Measurements from ENCODE around the gene SIGLEC10. TPM values are rescaled to one million over a fixed set of nuclear protein-coding genes. Genes with fewer than 3 reads are reported as not detected.

SIGLEC10 gene
- total and polyA plus RNA-seq, 2 donors from 2014 or later = 0.34 to 33.8 TPM

DNA sequence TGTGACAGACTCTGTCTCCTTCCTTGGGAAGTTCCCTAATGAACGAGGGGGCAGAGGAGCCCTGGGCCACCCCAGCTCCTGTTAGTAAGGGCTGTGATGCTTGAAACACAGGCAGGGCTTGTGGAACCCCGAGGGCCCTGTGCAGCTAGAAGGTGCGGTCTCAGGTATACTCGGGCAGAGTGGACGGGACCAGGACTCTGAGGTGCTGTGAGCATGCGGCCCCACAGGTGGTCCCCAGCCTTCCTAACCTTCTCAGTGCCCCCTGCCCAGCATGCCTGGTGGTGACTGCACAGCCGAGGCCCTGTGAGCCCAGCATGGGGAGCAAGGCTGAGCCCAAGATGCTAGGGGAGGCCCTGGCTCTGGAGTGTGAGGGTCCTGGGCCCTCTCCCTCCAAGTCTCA, 44.8 kb upstream of the SIGLEC10 start:
- H3K27me3 ChIP-seq (ENCODE audit: control insufficient read depth, insufficient read depth, low read length) = peaks cover 2% of the 10 kb centered on the region
- DNase-seq (no peak), FAIRE-seq (no peak)
- H3K4me1 ChIP-seq (ENCODE audit: control insufficient read depth in 2 of 3, insufficient read depth in 2 of 3, low read depth in 1 of 3, low read length in 3 of 3) = no peaks in the 10 kb centered on the region
- H3K9me3 ChIP-seq (ENCODE audit: control insufficient read depth in 2 of 3, insufficient read depth in 1 of 3, low read length in 3 of 3) = no peaks in the 10 kb centered on the region
- no peaks in the 10 kb centered on the region for H3K36me3 ChIP-seq (ENCODE audit: control insufficient read depth in 2 of 3, insufficient read depth in 3 of 3, low read length in 3 of 3)
- TF ChIP-seq, protein P1, sequence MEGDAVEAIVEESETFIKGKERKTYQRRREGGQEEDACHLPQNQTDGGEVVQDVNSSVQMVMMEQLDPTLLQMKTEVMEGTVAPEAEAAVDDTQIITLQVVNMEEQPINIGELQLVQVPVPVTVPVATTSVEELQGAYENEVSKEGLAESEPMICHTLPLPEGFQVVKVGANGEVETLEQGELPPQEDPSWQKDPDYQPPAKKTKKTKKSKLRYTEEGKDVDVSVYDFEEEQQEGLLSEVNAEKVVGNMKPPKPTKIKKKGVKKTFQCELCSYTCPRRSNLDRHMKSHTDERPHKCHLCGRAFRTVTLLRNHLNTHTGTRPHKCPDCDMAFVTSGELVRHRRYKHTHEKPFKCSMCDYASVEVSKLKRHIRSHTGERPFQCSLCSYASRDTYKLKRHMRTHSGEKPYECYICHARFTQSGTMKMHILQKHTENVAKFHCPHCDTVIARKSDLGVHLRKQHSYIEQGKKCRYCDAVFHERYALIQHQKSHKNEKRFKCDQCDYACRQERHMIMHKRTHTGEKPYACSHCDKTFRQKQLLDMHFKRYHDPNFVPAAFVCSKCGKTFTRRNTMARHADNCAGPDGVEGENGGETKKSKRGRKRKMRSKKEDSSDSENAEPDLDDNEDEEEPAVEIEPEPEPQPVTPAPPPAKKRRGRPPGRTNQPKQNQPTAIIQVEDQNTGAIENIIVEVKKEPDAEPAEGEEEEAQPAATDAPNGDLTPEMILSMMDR (IDR thresholded peaks at IDR 0.05; ENCODE audit: borderline replicate concordance, extremely low read depth, insufficient read depth) = no peak
- intact Hi-C loops (cut with DNase I) = no loop called here
- H3K27ac ChIP-seq (ENCODE audit: low read depth in 2 of 2, low read length in 2 of 2) = no peak overlapping the region
- no peak overlapping the region for H3K4me3 ChIP-seq (ENCODE audit: low read length in 3 of 3)
- H3K9ac ChIP-seq (ENCODE audit: low read length in 3 of 3) = no peak overlapping the region

DNA sequence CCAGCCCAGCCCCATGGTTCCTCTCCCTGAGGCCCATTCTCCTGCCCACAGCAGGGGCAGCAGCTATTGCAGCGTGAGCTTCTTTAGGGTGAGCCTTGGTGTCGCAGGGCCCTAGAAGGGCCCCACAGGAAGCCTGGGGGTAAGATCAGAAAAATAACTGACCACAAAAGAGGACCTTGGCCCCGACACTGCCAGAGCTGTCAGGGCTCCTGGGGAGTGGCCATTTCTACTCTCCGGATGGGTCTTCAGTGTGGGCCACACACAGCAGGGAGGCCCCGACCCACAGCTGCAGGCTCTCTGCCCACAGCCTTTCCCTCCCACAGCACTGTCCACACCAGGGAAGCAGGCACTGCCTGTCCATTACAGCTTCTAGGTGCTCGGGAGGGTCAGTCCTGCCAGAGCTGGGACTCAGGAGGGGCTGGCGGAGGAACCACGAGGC, 44.3 kb upstream of the SIGLEC10 start:
- Histone ChIP-seq H3K9ac (ENCODE audit: low read length in 3 of 3) (no peak overlapping the region), H3K4me1 (ENCODE audit: control insufficient read depth in 2 of 3, insufficient read depth in 2 of 3, low read depth in 1 of 3, low read length in 3 of 3) (no peaks in the 10 kb centered on the region), H3K4me3 (ENCODE audit: low read length in 3 of 3) (no peak overlapping the region), H3K36me3 (ENCODE audit: control insufficient read depth in 2 of 3, insufficient read depth in 3 of 3, low read length in 3 of 3) (no peaks in the 10 kb centered on the region), H3K27ac (ENCODE audit: low read depth in 2 of 2, low read length in 2 of 2) (no peak overlapping the region), H3K9me3 (ENCODE audit: control insufficient read depth in 2 of 3, insufficient read depth in 1 of 3, low read length in 3 of 3) (no peaks in the 10 kb centered on the region), H3K27me3 (ENCODE audit: control insufficient read depth, insufficient read depth, low read length) (peaks cover 2% of the 10 kb centered on the region)
- FAIRE-seq = no peak
- TF ChIP-seq, protein P1 (IDR thresholded peaks at IDR 0.05; ENCODE audit: borderline replicate concordance, extremely low read depth, insufficient read depth) = no peak
- no peak for DNase-seq
- intact Hi-C loops (cut with DNase I) = no loop called here

DNA sequence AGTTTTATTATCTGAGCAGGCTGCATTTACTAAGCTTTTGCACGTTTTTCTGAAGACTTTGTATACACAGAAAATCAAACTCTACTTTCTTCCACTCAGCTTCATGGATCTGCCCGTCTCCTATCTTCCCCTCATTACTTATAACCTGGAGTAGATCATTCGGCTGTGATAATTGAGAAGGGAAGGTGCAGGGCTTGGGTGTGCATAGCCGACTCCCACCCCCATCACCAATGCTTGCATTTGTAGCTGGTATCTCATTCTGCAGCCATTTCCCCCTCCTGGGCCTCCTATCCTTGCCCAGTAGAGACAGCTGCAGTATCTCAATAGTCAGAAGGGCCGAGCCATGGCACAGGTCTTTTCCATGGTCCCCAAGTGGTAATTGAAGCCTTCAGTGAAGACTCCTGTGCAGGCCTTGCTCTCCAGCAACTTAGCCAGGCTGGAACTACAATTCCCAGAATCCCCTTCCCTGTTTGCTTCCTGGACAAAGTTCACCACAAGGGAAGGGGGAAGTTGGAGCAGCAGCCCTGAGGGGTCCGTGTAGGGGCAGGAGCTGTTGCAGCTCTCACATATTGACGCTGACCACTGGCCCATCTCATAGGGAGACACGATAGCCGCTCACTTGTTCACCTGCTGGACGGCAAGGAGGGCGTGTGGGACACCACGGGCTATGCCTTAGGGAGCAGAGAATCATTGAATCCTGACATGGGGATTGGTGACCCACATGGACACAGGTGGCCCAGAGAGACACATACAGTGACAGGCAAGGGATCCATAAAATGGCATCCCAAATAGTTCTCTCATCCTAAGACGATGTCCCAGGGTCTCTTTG, 42.9 kb upstream of the SIGLEC10 start:
- Histone ChIP-seq H3K4me3 (ENCODE audit: low read length in 3 of 3) (peak overlapping the region in 1 of 3 donors; percentile 42), H3K27ac (ENCODE audit: low read depth in 2 of 2, low read length in 2 of 2) (no peak overlapping the region), H3K27me3 (ENCODE audit: control insufficient read depth, insufficient read depth, low read length) (peaks cover 2% of the 10 kb centered on the region), H3K4me1 (ENCODE audit: control insufficient read depth in 2 of 3, insufficient read depth in 2 of 3, low read depth in 1 of 3, low read length in 3 of 3) (no peaks in the 10 kb centered on the region), H3K9ac (ENCODE audit: low read length in 3 of 3) (no peak overlapping the region), H3K36me3 (ENCODE audit: control insufficient read depth in 2 of 3, insufficient read depth in 3 of 3, low read length in 3 of 3) (no peaks in the 10 kb centered on the region), H3K9me3 (ENCODE audit: control insufficient read depth in 2 of 3, insufficient read depth in 1 of 3, low read length in 3 of 3) (no peaks in the 10 kb centered on the region)
- TF ChIP-seq, protein P1 (IDR thresholded peaks at IDR 0.05; ENCODE audit: borderline replicate concordance, extremely low read depth, insufficient read depth) = no peak
- intact Hi-C loops (cut with DNase I) = no loop called here
- FAIRE-seq (no peak), DNase-seq (peak in 2 of 5 donors; percentile 10 to 27)
